Hindlimb muscle (tissue), 1 donor: ENCODE measurements around the gene TAS2R41. TPM values are rescaled to one million over a fixed set of nuclear protein-coding genes. Genes with fewer than 3 reads are reported as not detected.

ENCODE experiments used
- DNase-seq: peaks from one replicate; pipeline ENCODE4 v3.0.0-alpha.2; 2013
- polyA plus RNA-seq: library from polyadenylated mRNA; unstranded; fragments of 120-200 nt; gene quantifications from one replicate; pipeline ENCODE4 v1.2.1, GENCODE V29; 2013; ENCODE audit not compliant: insufficient read length

Gene TAS2R41, protein sequence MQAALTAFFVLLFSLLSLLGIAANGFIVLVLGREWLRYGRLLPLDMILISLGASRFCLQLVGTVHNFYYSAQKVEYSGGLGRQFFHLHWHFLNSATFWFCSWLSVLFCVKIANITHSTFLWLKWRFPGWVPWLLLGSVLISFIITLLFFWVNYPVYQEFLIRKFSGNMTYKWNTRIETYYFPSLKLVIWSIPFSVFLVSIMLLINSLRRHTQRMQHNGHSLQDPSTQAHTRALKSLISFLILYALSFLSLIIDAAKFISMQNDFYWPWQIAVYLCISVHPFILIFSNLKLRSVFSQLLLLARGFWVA
- not detected for polyA plus RNA-seq

DNA sequence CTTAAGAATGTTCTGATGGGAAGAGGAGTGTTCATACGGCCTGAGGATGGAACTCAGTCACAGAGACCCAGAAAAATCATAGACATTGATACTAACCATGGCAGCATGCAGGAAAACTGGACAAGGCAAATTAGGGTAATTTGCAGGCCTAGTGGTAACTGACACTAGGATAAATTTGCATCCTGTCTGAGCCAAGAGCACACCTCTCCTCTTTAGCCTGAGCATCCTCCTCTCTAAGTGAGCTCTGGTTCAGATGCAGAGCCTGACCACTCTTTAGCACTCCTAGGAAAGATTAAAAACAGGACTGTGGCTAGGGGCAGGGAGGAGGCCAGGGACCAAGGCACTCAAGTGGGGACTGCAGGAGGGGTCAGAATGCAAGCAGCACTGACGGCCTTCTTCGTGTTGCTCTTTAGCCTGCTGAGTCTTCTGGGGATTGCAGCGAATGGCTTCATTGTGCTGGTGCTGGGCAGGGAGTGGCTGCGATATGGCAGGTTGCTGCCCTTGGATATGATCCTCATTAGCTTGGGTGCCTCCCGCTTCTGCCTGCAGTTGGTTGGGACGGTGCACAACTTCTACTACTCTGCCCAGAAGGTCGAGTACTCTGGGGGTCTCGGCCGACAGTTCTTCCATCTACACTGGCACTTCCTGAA lies at the start of gene TAS2R41:
Gene TAS2R41, plus strand, starts transcription at position 373 of the 650 bp plus-strand sequence. Its CDS starts 0 bp downstream, at position 373.
- DNase-seq: no peak

GRCh38 chr7:143429770-143430698 lies 47.6 kb upstream of the TAS2R41 start:
- no peak for DNase-seq

DNA sequence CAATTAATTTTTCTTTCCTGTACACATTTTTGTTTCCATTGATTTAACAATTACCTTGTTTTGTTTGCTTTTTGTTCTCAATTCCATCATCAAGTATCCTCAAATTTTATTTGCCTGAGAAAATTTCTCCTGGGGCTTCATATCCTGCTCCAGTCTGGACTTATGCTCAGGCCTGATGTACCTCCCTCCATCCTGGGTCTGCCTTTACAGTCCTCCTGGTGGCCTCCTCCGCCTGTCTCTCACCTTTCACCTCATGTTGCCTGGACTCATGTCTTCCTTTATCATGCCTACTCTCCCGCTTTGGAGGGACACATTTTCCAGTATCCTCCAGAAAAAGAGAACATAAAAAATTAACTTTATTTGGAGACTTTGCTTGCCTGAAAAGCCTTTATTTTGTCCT lies 46.6 kb upstream of the TAS2R41 start:
- no peak for DNase-seq

DNA sequence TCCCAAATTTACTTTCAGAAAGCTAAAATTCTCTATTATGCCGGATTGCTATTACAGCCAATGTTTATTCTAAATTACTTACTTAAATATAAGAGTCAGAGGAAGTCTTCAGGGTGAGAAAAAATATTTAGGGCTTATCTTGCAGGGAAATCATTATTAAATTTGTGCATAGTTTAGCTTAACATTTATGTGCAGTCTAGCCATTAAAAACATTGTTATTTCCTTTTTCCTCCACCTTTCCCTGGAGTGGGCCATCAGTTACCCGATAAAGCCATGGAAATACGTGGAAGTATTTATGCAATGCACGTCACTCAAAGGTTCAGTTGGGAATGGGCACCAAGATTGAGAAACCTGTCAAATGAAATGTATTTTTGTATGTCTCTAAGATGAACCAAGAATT lies 43.9 kb upstream of the TAS2R41 start:
- DNase-seq: no peak

DNA sequence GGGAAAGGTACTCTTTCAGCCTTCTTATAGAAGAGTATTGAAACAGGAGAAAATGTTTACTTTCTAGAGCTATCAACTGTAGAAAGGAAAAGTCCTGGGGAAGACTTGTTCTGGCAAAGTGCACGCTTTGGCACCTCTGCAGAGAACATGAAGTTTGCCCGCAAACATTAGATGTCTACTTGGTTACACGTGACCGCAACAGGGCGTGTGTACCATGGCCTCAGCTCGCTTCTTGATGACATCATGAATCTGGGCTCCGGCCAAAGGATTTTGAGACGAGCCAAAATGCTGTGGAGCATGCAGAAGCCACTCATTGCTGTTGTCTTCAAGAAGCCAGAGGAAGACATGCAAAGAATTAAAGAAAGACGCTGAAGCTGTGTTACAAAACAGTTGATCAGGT lies 43.0 kb upstream of the TAS2R41 start:
- peak; percentile 12 for DNase-seq

DNA sequence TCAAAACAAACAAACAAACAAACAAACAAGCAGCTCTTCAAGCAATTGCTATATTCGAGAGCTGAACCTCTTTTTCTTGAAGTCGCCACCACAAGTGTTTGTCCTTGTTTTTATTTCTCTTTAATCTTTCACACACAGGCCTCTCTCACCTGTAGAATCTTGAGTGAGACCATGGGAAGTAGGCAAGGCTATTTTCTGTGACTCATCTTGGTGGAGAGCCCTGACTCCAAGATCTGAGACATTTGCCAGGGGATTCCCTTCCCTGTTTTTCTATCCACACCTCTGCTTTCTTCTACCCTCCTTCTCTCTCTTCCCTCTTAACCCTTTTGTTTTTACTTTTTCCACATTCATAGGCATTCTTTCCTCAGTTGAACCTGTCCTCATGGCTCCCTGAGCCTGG lies 42.4 kb upstream of the TAS2R41 start:
- no peak for DNase-seq

- DNase-seq: no peak
Measured at GRCh38 chr7:143436325-143436946, 41.2 kb upstream of the TAS2R41 start.

DNA sequence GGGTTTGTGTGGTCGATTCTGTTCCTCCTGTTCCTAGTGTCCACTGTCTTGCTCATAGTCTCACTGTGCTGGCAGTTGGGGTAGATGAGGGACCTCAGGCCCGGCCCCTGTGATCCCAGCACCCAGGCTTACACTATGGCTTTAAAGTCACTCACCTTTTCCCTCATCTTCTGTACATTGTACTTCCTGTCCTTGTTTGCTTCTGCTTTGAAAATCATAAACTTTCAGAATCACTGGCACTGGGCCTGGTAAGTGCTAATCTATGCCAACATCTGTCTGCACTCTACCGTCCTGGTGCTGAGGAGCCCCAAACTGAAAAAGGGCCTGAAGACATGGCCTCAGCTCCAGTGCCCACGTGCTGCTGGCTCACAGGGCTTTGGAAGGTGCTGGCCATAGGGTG lies 40.1 kb upstream of the TAS2R41 start:
- no peak for DNase-seq

DNA sequence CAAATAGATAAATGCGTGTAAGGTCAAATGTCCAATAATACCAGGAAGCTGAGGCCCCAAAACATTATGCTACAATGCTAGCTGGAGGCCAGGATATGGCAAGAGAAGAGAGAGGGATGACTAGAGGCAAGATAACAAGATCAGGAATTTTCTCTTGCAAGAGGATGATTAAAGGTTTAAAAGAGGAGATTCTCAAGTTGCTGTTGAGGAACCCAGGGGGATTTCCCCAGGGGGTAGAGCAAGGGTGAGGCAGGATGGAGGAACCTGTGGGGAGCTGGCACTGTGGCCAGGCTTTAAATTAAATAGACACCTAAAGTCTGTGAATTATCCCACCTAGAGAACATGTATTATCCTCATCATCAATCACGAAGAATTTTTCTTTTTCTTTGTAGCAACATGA lies 37.8 kb upstream of the TAS2R41 start:
- DNase-seq: no peak

DNA sequence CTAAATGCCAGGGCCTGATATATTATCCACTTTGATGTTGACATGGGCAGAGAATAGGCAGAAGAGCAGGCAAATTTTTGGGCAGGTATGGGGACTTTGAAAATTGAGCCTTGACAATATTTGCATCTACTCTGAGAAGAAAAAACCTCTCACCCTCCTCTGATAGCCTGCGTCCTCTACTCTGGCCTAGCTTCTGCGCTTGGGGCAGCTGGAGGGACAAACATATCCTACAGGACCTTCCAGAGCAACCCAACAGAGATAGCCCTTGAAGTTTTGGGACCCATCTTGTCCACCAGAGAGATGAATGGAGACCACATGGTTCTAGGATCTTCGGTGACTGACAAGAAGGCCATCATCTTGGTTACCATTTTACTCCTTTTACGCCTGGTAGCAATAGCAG lies 34.5 kb upstream of the TAS2R41 start, which contains the start of gene TAS2R60:
Gene TAS2R60, plus strand, starts transcription at position 301 of the 400 bp plus-strand sequence. Its CDS starts 0 bp downstream, at position 301.
- no peak for DNase-seq

- no peak for DNase-seq
Measured at GRCh38 chr7:143444063-143444782, 33.5 kb upstream of the TAS2R41 start.

DNA sequence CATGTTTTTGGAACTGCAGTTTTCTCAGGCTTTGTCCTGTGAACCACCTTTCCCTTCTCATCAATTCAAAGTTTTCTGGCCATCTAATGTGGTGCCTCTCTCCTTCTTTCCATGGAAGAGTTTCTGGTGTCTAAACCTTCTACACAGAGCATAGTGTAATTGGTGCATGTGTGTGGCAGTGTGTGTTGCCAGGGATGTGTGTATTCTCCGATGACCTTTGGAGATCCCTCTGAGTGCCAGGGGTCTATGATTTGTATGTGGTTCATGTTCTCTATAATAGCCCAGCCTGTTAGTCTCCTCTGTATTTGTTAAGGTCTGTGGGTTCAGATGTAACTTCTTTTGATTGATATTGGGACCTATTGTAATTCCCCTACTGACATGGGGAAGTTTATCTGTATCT lies 32.9 kb upstream of the TAS2R41 start:
- DNase-seq: no peak

- DNase-seq: no peak
Measured at GRCh38 chr7:143447466-143447865, 30.2 kb upstream of the TAS2R41 start.

- DNase-seq: no peak
Measured at GRCh38 chr7:143448429-143448828, 29.2 kb upstream of the TAS2R41 start.

DNA sequence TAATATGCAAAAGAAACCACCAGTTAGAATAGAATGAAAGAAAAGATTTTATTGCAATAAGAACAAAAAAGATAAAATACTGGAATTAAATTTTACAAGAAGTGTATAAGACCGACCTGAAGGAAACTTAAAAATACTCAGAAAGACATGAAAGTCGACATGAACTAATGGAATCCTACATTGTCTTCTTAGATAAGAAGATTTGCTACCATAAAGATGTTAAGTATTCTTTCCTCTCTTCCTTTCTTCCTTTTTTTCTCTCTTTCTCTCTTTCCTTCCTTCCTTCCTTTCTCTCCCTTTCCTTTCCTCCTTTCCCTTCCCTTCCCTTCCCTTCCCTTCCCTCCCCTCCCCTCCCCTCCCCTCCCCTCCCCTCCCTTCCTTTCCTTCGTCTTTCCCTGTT lies 27.9 kb upstream of the TAS2R41 start:
- no peak for DNase-seq

DNA sequence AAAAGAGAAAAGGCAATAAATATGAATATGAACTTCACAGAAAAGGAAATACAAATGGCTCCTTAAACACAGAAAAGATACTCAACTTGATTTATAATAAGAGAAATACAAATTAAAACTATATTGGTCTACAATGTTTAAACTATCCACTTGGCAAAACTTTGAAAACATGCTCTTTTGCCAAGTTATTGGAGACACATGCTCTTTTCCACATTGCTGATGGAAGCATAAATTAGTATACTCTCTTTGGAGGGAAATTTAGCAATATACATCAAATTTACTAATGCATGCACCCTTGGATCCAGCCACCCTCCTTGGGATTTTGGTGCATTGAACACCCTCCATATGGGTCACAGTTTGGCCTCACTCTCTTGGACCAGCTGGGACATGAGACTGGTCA lies 26.6 kb upstream of the TAS2R41 start:
- DNase-seq: no peak

DNA sequence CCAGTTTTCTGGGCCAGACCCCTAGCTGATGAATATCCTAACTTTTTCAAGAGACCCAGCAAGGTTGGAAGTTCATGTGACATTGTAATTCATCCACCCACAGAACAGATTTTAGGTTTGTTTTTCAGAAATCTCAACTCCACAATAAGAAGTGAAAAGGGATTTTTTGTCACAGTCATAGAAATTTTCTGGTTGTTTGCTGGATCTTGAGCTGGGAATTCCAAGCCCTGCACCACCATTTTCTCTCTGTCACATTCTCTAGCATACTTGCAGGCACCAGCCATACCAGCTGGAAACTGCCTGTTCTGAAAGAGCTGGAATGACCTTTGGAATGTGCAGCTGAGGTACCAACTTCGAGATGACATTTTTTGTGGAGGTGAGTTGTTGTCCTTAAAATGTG lies 25.9 kb upstream of the TAS2R41 start:
- no peak for DNase-seq

- DNase-seq: no peak
Measured at GRCh38 chr7:143452495-143452894, 25.2 kb upstream of the TAS2R41 start.

GRCh38 chr7:143454091-143454680 lies 23.5 kb upstream of the TAS2R41 start:
- no peak for DNase-seq

GRCh38 chr7:143455491-143455890 lies 22.2 kb upstream of the TAS2R41 start:
- no peak for DNase-seq

- no peak for DNase-seq
Measured at GRCh38 chr7:143455942-143456341, 21.7 kb upstream of the TAS2R41 start.
